CD1c-positive myeloid dendritic cell (primary cell): Measurements from ENCODE around the gene RASEF.

Experiments
- DNase-seq: peaks from one replicate; pipeline ENCODE4 v3.0.0-alpha.2; 2016; ENCODE audit errors: extremely low spot score

RASEF gene

GRCh38 chr9:83056174-83056573, 6.8 kb downstream of the RASEF start:
- no peak for DNase-seq

- DNase-seq = no peak
Measured at GRCh38 chr9:83047839-83048775, 14.8 kb downstream of the RASEF start.

- no peak for DNase-seq
Measured at GRCh38 chr9:83043597-83043996, 19.3 kb downstream of the RASEF start.

- no peak for DNase-seq
Measured at GRCh38 chr9:83041771-83042170, 21.2 kb downstream of the RASEF start.

GRCh38 chr9:83039303-83039702, 23.6 kb downstream of the RASEF start:
- no peak for DNase-seq

- DNase-seq = no peak
Measured at GRCh38 chr9:83036043-83036442, 26.9 kb downstream of the RASEF start.

- DNase-seq = no peak
Measured at GRCh38 chr9:83035143-83035542, 27.8 kb downstream of the RASEF start.

GRCh38 chr9:83034587-83034986, 28.4 kb downstream of the RASEF start:
- no peak for DNase-seq

GRCh38 chr9:83034026-83034425, 28.9 kb downstream of the RASEF start:
- DNase-seq = no peak

- no peak for DNase-seq
Measured at GRCh38 chr9:83032065-83032625, 30.8 kb downstream of the RASEF start.

GRCh38 chr9:83030391-83031107, 32.4 kb downstream of the RASEF start:
- no peak for DNase-seq

GRCh38 chr9:83029531-83030137, 33.3 kb downstream of the RASEF start:
- no peak for DNase-seq

- DNase-seq = no peak
Measured at GRCh38 chr9:83027153-83027891, 35.6 kb downstream of the RASEF start.

- DNase-seq = no peak
Measured at GRCh38 chr9:83024506-83025125, 38.3 kb downstream of the RASEF start.

GRCh38 chr9:83023151-83023550, 39.8 kb downstream of the RASEF start:
- no peak for DNase-seq

GRCh38 chr9:83020864-83021263, 42.1 kb downstream of the RASEF start:
- no peak for DNase-seq

GRCh38 chr9:83020327-83020726, 42.6 kb downstream of the RASEF start:
- DNase-seq = no peak

- no peak for DNase-seq
Measured at GRCh38 chr9:83019246-83019645, 43.7 kb downstream of the RASEF start.

- DNase-seq = no peak
Measured at GRCh38 chr9:83015897-83016296, 47.0 kb downstream of the RASEF start.

- DNase-seq = no peak
Measured at GRCh38 chr9:83013867-83014605, 48.9 kb downstream of the RASEF start.
